Anterior cingulate cortex (tissue), 58 donors: Measurements from ENCODE around the gene AP3B1.
A peak's percentile ranks its signal among the peaks of the same experiment; 100 is the strongest.

Experiments used
- DNase-seq, 58 donors: peaks; one replicate each; lab custom pipeline; 2025; lab: John Stamatoyannopoulos, UW

Gene AP3B1

GRCh38 chr5:78289911-78290310, 4.6 kb downstream of the AP3B1 start:
- DNase-seq: no peak

GRCh38 chr5:78288246-78288645, 6.3 kb downstream of the AP3B1 start:
- no peak for DNase-seq

GRCh38 chr5:78287833-78288232, 6.7 kb downstream of the AP3B1 start:
- DNase-seq: peak in 2 of 58 donors; percentile 2 to 16

GRCh38 chr5:78287169-78287568, 7.3 kb downstream of the AP3B1 start:
- DNase-seq: no peak

- DNase-seq: no peak
Observed at GRCh38 chr5:78286290-78286689, 8.2 kb downstream of the AP3B1 start.

GRCh38 chr5:78283802-78284201, 10.7 kb downstream of the AP3B1 start:
- no peak for DNase-seq

GRCh38 chr5:78283105-78283504, 11.4 kb downstream of the AP3B1 start:
- DNase-seq: no peak

- DNase-seq: peak in 11 of 58 donors; percentile 0 to 34 (median 9)
Observed at GRCh38 chr5:78280261-78280660, 14.2 kb downstream of the AP3B1 start.

GRCh38 chr5:78279194-78279593, 15.3 kb downstream of the AP3B1 start:
- DNase-seq: no peak

- no peak for DNase-seq
Observed at GRCh38 chr5:78277715-78278114, 16.8 kb downstream of the AP3B1 start.

- no peak for DNase-seq
Observed at GRCh38 chr5:78275998-78276543, 18.4 kb downstream of the AP3B1 start.

- DNase-seq: no peak
Observed at GRCh38 chr5:78274540-78275197, 19.8 kb downstream of the AP3B1 start.

GRCh38 chr5:78273436-78273835, 21.1 kb downstream of the AP3B1 start:
- no peak for DNase-seq

- DNase-seq: no peak
Observed at GRCh38 chr5:78271766-78272165, 22.7 kb downstream of the AP3B1 start.

GRCh38 chr5:78269088-78269703, 25.3 kb downstream of the AP3B1 start:
- DNase-seq: no peak

- DNase-seq: no peak
Observed at GRCh38 chr5:78268356-78268755, 26.1 kb downstream of the AP3B1 start.

GRCh38 chr5:78265163-78265562, 29.3 kb downstream of the AP3B1 start:
- DNase-seq: no peak

GRCh38 chr5:78264600-78264999, 29.9 kb downstream of the AP3B1 start:
- no peak for DNase-seq

GRCh38 chr5:78260771-78261170, 33.7 kb downstream of the AP3B1 start:
- no peak for DNase-seq

- no peak for DNase-seq
Observed at GRCh38 chr5:78253201-78253600, 41.3 kb downstream of the AP3B1 start.

GRCh38 chr5:78252715-78253114, 41.8 kb downstream of the AP3B1 start:
- DNase-seq: no peak

- no peak for DNase-seq
Observed at GRCh38 chr5:78251663-78252284, 42.7 kb downstream of the AP3B1 start.
